Ammon's horn (tissue), 1 donor: ENCODE data around the gene SLC25A33.
"Not testable (repeated sequence)": the region's sequence is repeated elsewhere in the genome, so short reads cannot be mapped to it uniquely, and the experiment has no call there.

Experiments
- DNase-seq: peaks from one replicate; pipeline ENCODE4 v3.0.0-alpha.2; 2016; ENCODE audit warnings: low spot score

Gene SLC25A33

GRCh38 chr1:9539165-9539828 lies at the start of gene SLC25A33:
SLC25A33 (plus strand) TSS chr1:9539465; CDS start chr1:9539692, 227 bp downstream.
- peak; percentile 99 for DNase-seq

GRCh38 chr1:9490605-9491339 lies 48.5 kb upstream of the SLC25A33 start:
- peak; percentile 87 for DNase-seq

- DNase-seq, result no peak
Measured at GRCh38 chr1:9493326-9493725, 45.9 kb upstream of the SLC25A33 start.

GRCh38 chr1:9494936-9495758 lies 44.1 kb upstream of the SLC25A33 start:
- peak; percentile 36 for DNase-seq

GRCh38 chr1:9495854-9496374 lies 43.4 kb upstream of the SLC25A33 start:
- DNase-seq, result no peak

- no peak for DNase-seq
Measured at GRCh38 chr1:9500756-9501754, 38.2 kb upstream of the SLC25A33 start.

GRCh38 chr1:9503001-9503675 lies 36.1 kb upstream of the SLC25A33 start:
- DNase-seq, result no peak

GRCh38 chr1:9505143-9505542 lies 34.1 kb upstream of the SLC25A33 start:
- DNase-seq, result no peak

- no peak for DNase-seq
Measured at GRCh38 chr1:9506901-9507300, 32.4 kb upstream of the SLC25A33 start.

GRCh38 chr1:9510130-9510529 lies 29.1 kb upstream of the SLC25A33 start:
- DNase-seq, result no peak

- DNase-seq, result not testable (repeated sequence)
Measured at GRCh38 chr1:9515550-9515949, 23.7 kb upstream of the SLC25A33 start.

- no peak for DNase-seq
Measured at GRCh38 chr1:9518454-9518998, 20.7 kb upstream of the SLC25A33 start.

GRCh38 chr1:9520411-9520810 lies 18.9 kb upstream of the SLC25A33 start:
- DNase-seq, result no peak

- peak; percentile 17 for DNase-seq
Measured at GRCh38 chr1:9529190-9529589, 10.1 kb upstream of the SLC25A33 start.

GRCh38 chr1:9530320-9530719 lies 8.9 kb upstream of the SLC25A33 start:
- no peak for DNase-seq

- DNase-seq, result no peak
Measured at GRCh38 chr1:9534953-9535352, 4.3 kb upstream of the SLC25A33 start.

- no peak for DNase-seq
Measured at GRCh38 chr1:9536301-9536700, 3.0 kb upstream of the SLC25A33 start.

GRCh38 chr1:9537863-9538668 lies 1.2 kb upstream of the SLC25A33 start:
- DNase-seq, result no peak

- no peak for DNase-seq
Measured at GRCh38 chr1:9538669-9539164, 548 bp upstream of the SLC25A33 start.
